Measurements from ENCODE around the gene HS3ST3B1.

HS3ST3B1 gene

GRCh38 chr17:14321980-14322776, 21.3 kb downstream of the HS3ST3B1 start:
- no peak for DNase-seq

DNA sequence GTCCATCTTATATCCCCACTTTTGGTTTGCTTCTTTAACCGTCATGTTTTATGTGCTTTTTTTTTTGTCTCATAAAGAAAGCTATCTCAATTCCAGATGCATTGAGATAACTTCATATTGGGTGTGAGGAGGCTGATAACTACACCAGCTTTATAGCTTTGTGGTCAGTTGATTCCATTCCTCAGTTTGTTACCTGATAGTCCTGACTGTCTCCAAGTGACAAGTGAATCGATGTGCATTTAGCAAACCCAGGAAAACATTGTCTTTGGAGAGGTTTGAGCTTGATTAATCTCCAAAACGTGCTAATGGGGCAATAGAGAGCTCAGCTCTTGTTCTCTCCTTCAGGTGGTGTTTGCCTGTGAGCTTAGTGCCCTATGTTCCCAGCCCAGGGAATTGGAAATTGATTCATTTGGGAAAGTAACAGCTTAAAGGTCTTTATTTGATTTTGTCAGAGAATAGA, 22.7 kb downstream of the HS3ST3B1 start:
- DNase-seq = no peak

- peak; percentile 32 for DNase-seq
These were observed 24.8 kb downstream of the HS3ST3B1 start for GRCh38 chr17:14325618-14326167.

DNA sequence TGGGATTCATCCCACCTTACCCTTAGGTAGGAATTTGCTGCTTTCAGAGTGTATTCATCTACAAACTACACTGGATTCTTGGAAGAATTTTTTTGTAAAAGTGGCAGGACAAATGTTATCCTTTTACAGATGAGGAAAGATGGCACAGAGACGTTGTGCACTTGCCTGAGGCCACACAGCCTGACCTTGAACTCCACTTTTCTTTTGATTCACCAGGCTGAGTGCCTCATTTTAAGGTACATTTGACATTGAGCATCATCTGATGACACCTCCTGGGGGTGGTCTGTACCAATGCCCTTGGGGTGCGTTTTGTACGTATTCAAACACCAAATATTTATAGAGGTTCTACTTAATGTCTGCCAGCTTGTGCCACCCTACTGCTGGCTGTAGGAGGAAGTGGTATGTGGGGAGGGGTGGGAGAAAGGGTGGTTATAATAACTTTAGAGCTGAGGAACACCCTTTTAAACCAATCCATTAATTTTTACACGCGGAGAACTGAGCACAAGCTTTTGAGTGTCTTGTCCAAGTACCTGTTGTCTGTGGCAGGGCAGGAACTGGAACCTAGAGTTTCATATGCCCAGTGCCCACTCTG, 29.1 kb downstream of the HS3ST3B1 start:
- no peak for DNase-seq

DNA sequence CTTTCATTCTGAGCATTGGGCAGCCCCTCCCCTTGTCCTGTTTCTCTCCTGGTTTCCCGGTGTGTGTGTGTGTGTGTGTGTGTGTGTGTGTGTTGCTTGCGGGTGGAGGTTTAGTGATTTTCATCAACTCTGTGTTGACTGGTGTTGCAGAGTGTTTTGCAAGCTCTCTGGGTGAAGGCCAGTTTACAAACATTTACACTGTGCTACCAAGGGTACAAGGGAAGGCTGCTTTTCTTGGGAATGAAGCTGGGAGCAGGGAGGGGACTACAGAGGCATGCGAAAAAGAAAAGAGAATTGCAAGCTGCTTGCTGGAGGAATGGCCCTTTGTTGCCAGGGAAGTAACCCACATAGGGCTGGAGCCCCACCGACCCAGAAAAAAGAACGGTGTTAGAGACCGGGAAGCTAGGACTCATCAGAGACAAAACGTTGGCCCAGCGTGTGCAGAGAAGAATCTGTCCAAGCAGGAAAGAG, 29.6 kb downstream of the HS3ST3B1 start:
- no peak for DNase-seq

GRCh38 chr17:14331225-14331981, 30.5 kb downstream of the HS3ST3B1 start:
- no peak for DNase-seq

GRCh38 chr17:14331982-14332298, 31.1 kb downstream of the HS3ST3B1 start:
- no peak for DNase-seq

DNA sequence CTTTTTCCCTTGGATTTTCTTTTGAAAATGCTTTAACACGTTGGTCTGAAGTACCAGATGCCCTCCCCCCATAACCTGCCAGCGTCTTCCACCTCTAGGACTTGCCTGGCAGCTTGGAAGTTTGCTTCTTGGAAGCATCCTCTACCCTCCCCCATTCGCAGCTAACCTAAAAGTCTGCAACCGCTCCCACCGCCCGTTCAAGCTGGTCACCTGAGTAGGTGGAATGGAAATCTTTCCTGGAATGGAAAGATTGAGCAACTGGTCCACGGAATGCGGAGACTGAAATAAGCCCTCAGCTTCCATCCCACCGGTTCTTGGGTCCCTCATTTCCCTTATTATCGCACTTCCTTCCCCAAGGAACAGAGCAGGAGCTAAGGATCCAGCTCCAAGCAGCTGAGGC, 31.4 kb downstream of the HS3ST3B1 start:
- DNase-seq = no peak

DNA sequence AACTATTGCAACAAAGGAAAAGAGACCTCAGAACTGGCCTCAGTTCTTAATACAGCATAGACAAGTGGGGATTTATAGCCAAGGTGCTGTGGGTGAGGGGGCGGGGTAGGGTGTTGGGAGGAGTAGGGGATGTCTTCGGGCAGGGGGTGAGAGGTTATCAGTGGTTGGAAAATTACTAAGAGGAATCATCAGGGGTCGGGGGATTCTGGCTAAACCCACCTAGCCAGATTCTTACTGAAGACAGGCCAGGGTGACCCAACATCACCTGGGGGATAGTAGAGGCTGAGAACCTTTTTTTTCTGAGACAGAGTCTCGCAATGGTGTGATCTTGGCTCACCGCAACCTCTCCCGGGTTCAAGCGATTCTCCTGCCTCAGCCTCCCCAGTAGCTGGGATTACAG, 32.6 kb downstream of the HS3ST3B1 start:
- no peak for DNase-seq

- DNase-seq = no peak
These were observed 33.5 kb downstream of the HS3ST3B1 start for GRCh38 chr17:14334276-14334840.

- DNase-seq = no peak
These were observed 34.0 kb downstream of the HS3ST3B1 start for GRCh38 chr17:14334919-14335318.

- no peak for DNase-seq
These were observed 35.5 kb downstream of the HS3ST3B1 start for GRCh38 chr17:14336418-14336817.

DNA sequence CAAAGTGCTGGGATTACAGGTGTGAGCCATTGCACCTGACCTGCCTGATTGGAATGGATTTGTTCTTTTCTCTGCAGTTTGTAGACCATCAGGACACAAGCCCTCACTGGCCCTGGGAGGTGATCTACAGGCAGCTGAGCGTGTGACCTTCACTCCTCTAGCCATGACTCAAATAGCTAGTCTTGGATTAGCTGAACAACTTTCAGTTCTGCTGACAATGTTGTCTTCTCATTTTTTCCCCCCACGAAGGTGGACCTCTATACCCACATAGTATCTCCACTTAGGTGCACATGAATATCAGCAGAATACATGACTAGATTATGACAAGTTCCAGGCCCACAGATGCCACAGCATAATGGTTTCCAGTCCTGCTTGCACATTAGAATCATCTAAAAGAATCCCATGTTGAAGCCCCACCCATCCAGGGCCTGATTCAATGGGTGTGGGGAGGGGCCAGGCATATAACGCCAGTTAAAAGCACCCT, 36.8 kb downstream of the HS3ST3B1 start:
- no peak for DNase-seq

- DNase-seq = no peak
These were observed 40.2 kb downstream of the HS3ST3B1 start for GRCh38 chr17:14340857-14341754.

- no peak for DNase-seq
These were observed 41.0 kb downstream of the HS3ST3B1 start for GRCh38 chr17:14341866-14342265.

- no peak for DNase-seq
These were observed 45.9 kb downstream of the HS3ST3B1 start for GRCh38 chr17:14346801-14347200.

- DNase-seq = no peak
These were observed 50.6 kb downstream of the HS3ST3B1 start for GRCh38 chr17:14351493-14351892.

- DNase-seq = no peak
These were observed 51.3 kb downstream of the HS3ST3B1 start for GRCh38 chr17:14352136-14352535.

GRCh38 chr17:14353861-14354474, 53.1 kb downstream of the HS3ST3B1 start:
- no peak for DNase-seq

DNA sequence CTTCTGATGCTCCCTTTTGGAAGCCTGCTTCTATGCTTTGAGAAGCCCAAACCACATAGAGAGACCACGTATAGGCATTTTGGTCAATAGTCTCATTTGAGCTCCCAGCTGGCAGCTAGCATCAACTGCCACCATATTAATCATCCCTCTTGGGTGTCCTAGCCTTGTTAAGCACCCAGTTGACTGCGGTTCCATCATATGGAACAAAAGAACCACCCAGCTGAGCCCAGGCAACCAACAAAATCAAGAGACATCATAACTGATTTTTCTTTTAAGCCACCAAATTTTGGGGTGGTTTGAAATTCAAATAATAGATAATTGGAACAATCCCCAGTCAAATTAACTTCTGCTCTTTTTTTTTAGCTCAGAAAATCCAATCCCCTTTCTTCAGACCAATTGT, 53.9 kb downstream of the HS3ST3B1 start:
- DNase-seq = no peak

- no peak for DNase-seq
These were observed 54.7 kb downstream of the HS3ST3B1 start for GRCh38 chr17:14355556-14355955.

All from SHP77 treated with DMSO at 0.1 percent for 48 hours (cell line).